Measurements from ENCODE around the gene TBC1D7. TPM values are rescaled to one million over a fixed set of nuclear protein-coding genes. Genes with fewer than 3 reads are reported as not detected.

The TBC1D7 gene
- total RNA-seq: 11.0 and 13.7 TPM in 2 replicates

GRCh38 chr6:13328076-13328874 lies at the start of gene TBC1D7:
TSS of gene TBC1D7 (minus strand) at chr6:13328537. CDS start at chr6:13326898, 1,639 bp downstream.

Other genes starting within 250 kb of the TBC1D7 start
- 5.7 and 24.2 TPM in 2 replicates for gene GFOD1, start 159.1 kb upstream of the TBC1D7 start, total RNA-seq
- gene SIRT5, start 246.1 kb upstream of the TBC1D7 start, total RNA-seq: 5.3 and 7.4 TPM in 2 replicates

Data from pericardium fibroblast (primary cell).